Measurements from ENCODE around the gene UVSSA. TPM values are rescaled to one million over a fixed set of nuclear protein-coding genes. Genes with fewer than 3 reads are reported as not detected.
A peak's percentile ranks its signal among the peaks of the same experiment; 100 is the strongest.

UVSSA gene
- total RNA-seq, 2 donors from 2014 or later = 50.4 to 61.6 TPM

GRCh38 chr4:1351854-1352566 is 5.0 kb downstream of the UVSSA start:
- Mint-ChIP-seq H3K36me3 (ENCODE audit: low read depth) (peaks cover 27% of the 10 kb centered on the region), H3K9me3 (no peaks in the 10 kb centered on the region), H3K4me1 (peaks cover 3% of the 10 kb centered on the region), H3K27ac (peak overlapping the region; percentile 18), H3K4me3 (no peak overlapping the region), H3K27me3 (ENCODE audit: insufficient read depth) (no peaks in the 10 kb centered on the region)
- H3K27me3 ChIP-seq (ENCODE audit: control insufficient read depth, insufficient read depth, low read length, poor library complexity, severe bottlenecking) = no peaks in the 10 kb centered on the region
- no peak overlapping the region for H3K27ac ChIP-seq (ENCODE audit: low read depth, low read length)
- no peak overlapping the region for H3K9ac ChIP-seq (ENCODE audit: extremely low read depth, low read length, poor library complexity, severe bottlenecking)
- H3K4me3 ChIP-seq (ENCODE audit: low read length) = no peak overlapping the region
- peak; percentile 97 for DNase-seq
- no peaks in the 10 kb centered on the region for H3K9me3 ChIP-seq (ENCODE audit: control insufficient read depth, low read length)
- 44 to 53% methylated on average over 14 to 24 of the region's 24 CpGs for WGBS, 2 experiments (ENCODE audit: insufficient coverage in 1 of 2, insufficient read length in 1 of 2)
- TF ChIP-seq CTCF (conservative IDR thresholded peaks at IDR 0.05) = peak; percentile 95
- H3K36me3 ChIP-seq (ENCODE audit: control insufficient read depth, insufficient read depth, low read length) = peaks cover 39% of the 10 kb centered on the region
- H3K4me1 ChIP-seq (ENCODE audit: control insufficient read depth, insufficient read depth, low read length) = no peaks in the 10 kb centered on the region

- Mint-ChIP-seq H3K4me3 (no peak overlapping the region), H3K36me3 (ENCODE audit: low read depth) (peaks cover 27% of the 10 kb centered on the region), H3K27ac (no peak overlapping the region), H3K27me3 (ENCODE audit: insufficient read depth) (no peaks in the 10 kb centered on the region), H3K4me1 (peaks cover 3% of the 10 kb centered on the region), H3K9me3 (no peaks in the 10 kb centered on the region)
- Histone ChIP-seq H3K4me3 (ENCODE audit: low read length) (no peak overlapping the region), H3K27ac (ENCODE audit: low read depth, low read length) (no peak overlapping the region), H3K9me3 (ENCODE audit: control insufficient read depth, low read length) (no peaks in the 10 kb centered on the region), H3K9ac (ENCODE audit: extremely low read depth, low read length, poor library complexity, severe bottlenecking) (no peak overlapping the region), H3K4me1 (ENCODE audit: control insufficient read depth, insufficient read depth, low read length) (no peaks in the 10 kb centered on the region), H3K27me3 (ENCODE audit: control insufficient read depth, insufficient read depth, low read length, poor library complexity, severe bottlenecking) (no peaks in the 10 kb centered on the region), H3K36me3 (ENCODE audit: control insufficient read depth, insufficient read depth, low read length) (peaks cover 39% of the 10 kb centered on the region)
- DNase-seq = no peak
- 92 to 95% methylated on average over 12 of the region's 12 CpGs for WGBS, 2 experiments (ENCODE audit: insufficient coverage in 1 of 2, insufficient read length in 1 of 2)
- no peak for TF ChIP-seq CTCF (conservative IDR thresholded peaks at IDR 0.05)
Measured at GRCh38 chr4:1352567-1352900, 5.5 kb downstream of the UVSSA start.

- H3K27ac ChIP-seq (ENCODE audit: low read depth, low read length) = no peak overlapping the region
- 96 to 98% methylated on average over 17 to 30 of the region's 30 CpGs for WGBS, 2 experiments (ENCODE audit: insufficient coverage in 1 of 2, insufficient read length in 1 of 2)
Measured at GRCh38 chr4:1353186-1354055, 6.4 kb downstream of the UVSSA start.

More at GRCh38 chr4:1353186-1354055, 6.4 kb downstream of the UVSSA start:
- Histone ChIP-seq H3K4me1 (ENCODE audit: control insufficient read depth, insufficient read depth, low read length) (no peaks in the 10 kb centered on the region), H3K4me3 (ENCODE audit: low read length) (no peak overlapping the region), H3K27me3 (ENCODE audit: control insufficient read depth, insufficient read depth, low read length, poor library complexity, severe bottlenecking) (no peaks in the 10 kb centered on the region), H3K9me3 (ENCODE audit: control insufficient read depth, low read length) (no peaks in the 10 kb centered on the region), H3K9ac (ENCODE audit: extremely low read depth, low read length, poor library complexity, severe bottlenecking) (no peak overlapping the region), H3K36me3 (ENCODE audit: control insufficient read depth, insufficient read depth, low read length) (peaks cover 41% of the 10 kb centered on the region)
- no peak for TF ChIP-seq CTCF (conservative IDR thresholded peaks at IDR 0.05)
- Mint-ChIP-seq H3K4me3 (no peak overlapping the region), H3K4me1 (peaks cover 3% of the 10 kb centered on the region), H3K27ac (no peak overlapping the region), H3K27me3 (ENCODE audit: insufficient read depth) (no peaks in the 10 kb centered on the region), H3K9me3 (no peaks in the 10 kb centered on the region), H3K36me3 (ENCODE audit: low read depth) (peaks cover 27% of the 10 kb centered on the region)
- DNase-seq = no peak
